MM.1S (cell line): Measurements from ENCODE around the gene ALDH3A1.

Source experiments
- DNase-seq: peaks from one replicate; pipeline ENCODE4 v3.0.0-alpha.2; 2015
- H2AFZ ChIP-seq: fragments of 300-600 bp; sonication (generic); 2 replicates; pipeline ENCODE4 v1.6.0; 2016; ENCODE audit warnings: antibody characterized with exemption, low read length
- H3F3A ChIP-seq: fragments of 300-600 bp; sonication (generic); 2 replicates; pipeline ENCODE4 v1.6.1; 2016; ENCODE audit warnings: mild to moderate bottlenecking, antibody characterized with exemption, low read length, moderate library complexity, mixed read lengths; ENCODE audit not compliant: insufficient read depth
- H3K27ac ChIP-seq: fragments of 300-600 bp; sonication (generic); 2 replicates; pipeline ENCODE4 v1.5.1; 2016; ENCODE audit warnings: mild to moderate bottlenecking, low read length
- H3K27me3 ChIP-seq: fragments of 300-600 bp; sonication (generic); replicated peaks from 2 replicates; pipeline ENCODE4 v1.6.0; 2016; ENCODE audit warnings: low read length; ENCODE audit not compliant: insufficient read depth
- H3K36me3 ChIP-seq: fragments of 300-600 bp; sonication (generic); replicated peaks from 2 replicates; pipeline ENCODE4 v1.6.1; 2016; ENCODE audit warnings: mild to moderate bottlenecking, low read length, mixed read lengths; ENCODE audit not compliant: insufficient read depth
- H3K4me1 ChIP-seq: fragments of 300-600 bp; sonication (generic); 2 replicates; pipeline ENCODE4 v1.6.1; 2016; ENCODE audit warnings: low read length, mixed read lengths
- H3K4me2 ChIP-seq: fragments of 300-600 bp; sonication (generic); 2 replicates; pipeline ENCODE4 v1.6.0; 2016; ENCODE audit warnings: low read depth, low read length
- H3K4me3 ChIP-seq: fragments of 300-600 bp; sonication (generic); 2 replicates; pipeline ENCODE4 v1.5.1; 2016; ENCODE audit warnings: low read length, mixed read lengths
- H3K79me2 ChIP-seq: fragments of 300-600 bp; sonication (generic); 2 replicates; pipeline ENCODE4 v1.6.1; 2016; ENCODE audit warnings: mixed run types, low read length, mixed read lengths
- H3K9ac ChIP-seq: fragments of 300-600 bp; sonication (generic); 2 replicates; pipeline ENCODE4 v1.6.1; 2016; ENCODE audit warnings: low read length, mixed read lengths
- H3K9me2 ChIP-seq: fragments of 300-600 bp; sonication (generic); replicated peaks from 2 replicates; pipeline ENCODE4 v1.6.1; 2016; ENCODE audit warnings: mild to moderate bottlenecking, low read length, mixed read lengths; ENCODE audit not compliant: insufficient read depth
- H3K9me3 ChIP-seq: fragments of 300-600 bp; sonication (generic); replicated peaks from 2 replicates; pipeline ENCODE4 v1.6.1; 2016; ENCODE audit warnings: mild to moderate bottlenecking, low read length, mixed read lengths; ENCODE audit not compliant: insufficient read depth
- H4K20me1 ChIP-seq: fragments of 300-600 bp; sonication (generic); 2 replicates; pipeline ENCODE4 v1.6.1; 2016; ENCODE audit warnings: mild to moderate bottlenecking, low read length, moderate library complexity, mixed read lengths; ENCODE audit not compliant: insufficient read depth
- EZH2 ChIP-seq: fragments of 300-600 bp; sonication (generic); optimal IDR thresholded peaks from 2 replicates; pipeline ENCODE3; 2017; ENCODE audit warnings: low read depth, mild to moderate bottlenecking, antibody characterized with exemption, low read length, mixed read lengths
- EZH2phosphoT487 ChIP-seq: fragments of 300-600 bp; sonication (generic); IDR thresholded peaks from 2 replicates; pipeline ENCODE4 v1.6.1; 2018; ENCODE audit warnings: antibody characterized with exemption, low read length
- TF ChIP-seq, protein P1 (sequence below): fragments of 300-600 bp; sonication (generic); IDR thresholded peaks from 2 replicates; pipeline ENCODE4 v1.5.1; 2016; ENCODE audit warnings: antibody characterized with exemption, low read length, mixed read lengths

ALDH3A1 gene

DNA sequence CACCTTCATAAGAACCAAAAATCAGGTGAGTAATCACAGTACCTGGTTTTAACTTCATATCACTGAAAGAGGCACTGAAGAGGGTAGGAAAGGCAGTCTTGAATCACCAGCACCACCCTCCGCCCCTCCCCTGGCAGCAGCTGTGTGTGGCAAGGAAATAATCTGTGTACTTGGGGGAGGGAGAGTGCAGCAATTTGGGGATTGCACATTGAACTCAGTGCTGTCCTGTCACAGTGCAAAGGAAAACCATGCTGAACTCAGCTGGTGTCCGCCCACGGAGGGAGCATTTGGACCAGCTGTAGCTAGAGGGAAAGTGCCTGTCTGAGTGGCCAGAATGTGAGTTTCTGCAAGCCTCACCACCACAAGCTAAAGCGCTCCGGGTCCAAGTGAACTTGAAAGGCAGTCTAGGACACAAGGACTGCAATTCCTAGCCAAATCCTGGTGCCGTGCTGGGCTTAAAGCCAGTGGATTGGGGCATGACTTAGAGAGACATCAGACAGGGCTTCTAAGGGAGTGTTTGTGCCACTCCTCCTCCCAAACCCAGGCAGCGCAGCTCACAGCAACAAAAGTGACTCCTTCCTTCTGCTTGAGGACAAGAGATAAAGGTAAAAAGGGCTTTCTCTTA is 39.7 kb upstream of the ALDH3A1 start:
- TF ChIP-seq EZH2phosphoT487 = no peak
- TF ChIP-seq, protein P1, sequence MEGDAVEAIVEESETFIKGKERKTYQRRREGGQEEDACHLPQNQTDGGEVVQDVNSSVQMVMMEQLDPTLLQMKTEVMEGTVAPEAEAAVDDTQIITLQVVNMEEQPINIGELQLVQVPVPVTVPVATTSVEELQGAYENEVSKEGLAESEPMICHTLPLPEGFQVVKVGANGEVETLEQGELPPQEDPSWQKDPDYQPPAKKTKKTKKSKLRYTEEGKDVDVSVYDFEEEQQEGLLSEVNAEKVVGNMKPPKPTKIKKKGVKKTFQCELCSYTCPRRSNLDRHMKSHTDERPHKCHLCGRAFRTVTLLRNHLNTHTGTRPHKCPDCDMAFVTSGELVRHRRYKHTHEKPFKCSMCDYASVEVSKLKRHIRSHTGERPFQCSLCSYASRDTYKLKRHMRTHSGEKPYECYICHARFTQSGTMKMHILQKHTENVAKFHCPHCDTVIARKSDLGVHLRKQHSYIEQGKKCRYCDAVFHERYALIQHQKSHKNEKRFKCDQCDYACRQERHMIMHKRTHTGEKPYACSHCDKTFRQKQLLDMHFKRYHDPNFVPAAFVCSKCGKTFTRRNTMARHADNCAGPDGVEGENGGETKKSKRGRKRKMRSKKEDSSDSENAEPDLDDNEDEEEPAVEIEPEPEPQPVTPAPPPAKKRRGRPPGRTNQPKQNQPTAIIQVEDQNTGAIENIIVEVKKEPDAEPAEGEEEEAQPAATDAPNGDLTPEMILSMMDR = no peak
- no peak for TF ChIP-seq EZH2
- no peaks in the 10 kb centered on the region for H3K36me3 ChIP-seq

DNA sequence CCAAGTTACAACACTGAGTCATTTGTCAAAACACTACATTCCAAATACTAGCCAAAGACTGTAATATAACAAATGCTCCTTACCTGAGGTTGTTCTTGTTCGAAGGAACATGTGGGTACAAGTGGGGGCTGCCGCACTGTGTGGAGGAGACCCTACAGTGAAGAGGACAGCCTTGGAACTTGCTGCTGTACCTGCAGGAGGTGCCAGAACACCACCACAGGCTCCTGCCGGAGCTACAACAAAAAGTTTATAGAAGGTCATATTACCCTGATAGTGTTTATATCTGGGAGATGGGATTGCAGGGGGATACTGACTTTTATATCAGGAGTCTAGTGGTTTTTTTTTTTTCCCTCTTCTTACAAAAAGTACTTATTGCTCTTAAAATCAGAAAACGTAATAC is 37.8 kb upstream of the ALDH3A1 start:
- TF ChIP-seq, protein P1 = no peak
- TF ChIP-seq EZH2phosphoT487 = no peak
- TF ChIP-seq EZH2 = no peak
- Histone ChIP-seq H3K4me2 (no peak overlapping the region), H3F3A (no peaks in the 10 kb centered on the region), H3K4me1 (no peaks in the 10 kb centered on the region), H3K36me3 (no peaks in the 10 kb centered on the region), H3K79me2 (no peaks in the 10 kb centered on the region), H2AFZ (no peak overlapping the region), H3K9me3 (no peaks in the 10 kb centered on the region), H3K4me3 (no peak overlapping the region), H3K9me2 (no peaks in the 10 kb centered on the region), H4K20me1 (no peaks in the 10 kb centered on the region), H3K9ac (no peak overlapping the region), H3K27ac (no peak overlapping the region), H3K27me3 (no peaks in the 10 kb centered on the region)
- DNase-seq = no peak

More for the DNA sequence above, 39.7 kb upstream of the ALDH3A1 start:
- Histone ChIP-seq H3F3A (no peaks in the 10 kb centered on the region), H3K9me2 (no peaks in the 10 kb centered on the region), H3K79me2 (no peaks in the 10 kb centered on the region), H3K9me3 (no peaks in the 10 kb centered on the region), H3K4me2 (no peak overlapping the region), H3K4me3 (no peak overlapping the region), H3K4me1 (no peaks in the 10 kb centered on the region), H3K27me3 (no peaks in the 10 kb centered on the region), H3K27ac (no peak overlapping the region), H2AFZ (no peak overlapping the region), H3K9ac (no peak overlapping the region), H4K20me1 (no peaks in the 10 kb centered on the region)
- DNase-seq = no peak

DNA sequence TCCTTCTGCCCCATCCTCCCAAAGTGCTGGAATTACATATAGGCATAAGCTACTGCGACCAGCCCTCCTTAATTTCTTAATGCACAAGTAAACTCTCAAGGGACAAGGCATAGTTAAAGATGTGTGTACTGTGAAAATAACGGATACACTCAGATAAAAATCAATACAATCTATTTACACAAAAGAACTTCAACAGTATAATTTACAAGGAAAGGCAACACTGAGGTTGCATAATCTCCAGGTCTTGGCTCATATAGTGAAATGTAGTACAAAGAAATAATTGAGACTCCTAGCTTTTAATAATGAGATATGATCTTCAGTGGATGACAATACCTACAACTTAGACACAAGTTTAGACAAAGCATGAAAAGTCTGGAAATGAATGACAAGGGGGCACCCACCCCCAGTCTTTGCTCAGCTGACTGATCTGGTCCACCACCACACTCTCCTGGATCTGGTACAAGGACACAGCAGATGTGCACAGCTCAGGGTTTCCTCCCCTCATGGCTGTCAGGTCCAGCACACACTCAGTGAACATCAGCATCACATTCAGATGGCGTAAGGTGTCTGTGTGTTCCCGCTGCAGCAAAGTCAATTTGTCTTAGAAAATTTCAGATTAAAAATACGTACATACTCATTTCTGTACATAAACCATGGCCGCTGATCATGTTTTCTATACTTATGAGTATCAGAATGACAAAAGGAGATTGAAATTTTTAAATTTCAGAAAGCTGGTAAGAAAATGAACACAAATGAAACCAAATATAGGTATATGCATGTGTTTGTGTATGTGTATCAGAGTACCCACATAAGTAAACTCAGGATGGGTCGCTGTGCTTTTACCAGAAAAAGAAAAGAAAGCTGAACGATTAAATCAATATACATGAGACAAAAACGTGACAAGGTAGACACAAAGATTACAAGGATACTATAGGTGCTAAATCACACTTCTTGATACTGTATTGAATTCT is 33.7 kb upstream of the ALDH3A1 start:
- no peak overlapping the region for H3K9ac ChIP-seq
- DNase-seq = no peak
- H4K20me1 ChIP-seq = no peaks in the 10 kb centered on the region
- H3K36me3 ChIP-seq = no peaks in the 10 kb centered on the region
- H3F3A ChIP-seq = no peaks in the 10 kb centered on the region
- no peaks in the 10 kb centered on the region for H3K9me2 ChIP-seq
- no peaks in the 10 kb centered on the region for H3K27me3 ChIP-seq
- TF ChIP-seq EZH2phosphoT487 (no peak), EZH2 (no peak)
- TF ChIP-seq, protein P1 = no peak
- no peak overlapping the region for H3K27ac ChIP-seq
- H3K4me2 ChIP-seq = no peak overlapping the region
- H2AFZ ChIP-seq = no peak overlapping the region
- no peaks in the 10 kb centered on the region for H3K79me2 ChIP-seq
- H3K9me3 ChIP-seq = no peaks in the 10 kb centered on the region
- H3K4me3 ChIP-seq = no peak overlapping the region
- H3K4me1 ChIP-seq = no peaks in the 10 kb centered on the region
